AG04450 (cell line): Measurements from ENCODE around the gene KCNQ2. TPM values are rescaled to one million over a fixed set of nuclear protein-coding genes. Genes with fewer than 3 reads are reported as not detected.

ENCODE experiments used
- CTCF ChIA-PET: fragments of 300-600, 350-600 bp; formaldehyde crosslinking; extraction: SDS; loops from one replicate; lab custom pipeline; 2022; ENCODE audit warnings: antibody characterized with exemption, inconsistent platforms; lab: Charles Lee
- POLR2A ChIA-PET: fragments of 350-600 bp; formaldehyde crosslinking; extraction: SDS; loops from one replicate; lab custom pipeline; 2021; ENCODE audit warnings: antibody characterized with exemption, inconsistent platforms; lab: Yijun Ruan, JAX
- DNase-seq: peaks from one replicate; pipeline ENCODE4 v3.0.0-alpha.2; 2011; ENCODE audit warnings: low read depth, low spot score
- H3K27ac ChIP-seq: one replicate; pipeline ENCODE4 v1.5.1; 2012; ENCODE audit warnings: low read depth, low read length, control low read depth
- H3K27me3 ChIP-seq: one replicate; pipeline ENCODE4 v1.6.0; 2012; ENCODE audit warnings: low read length; ENCODE audit not compliant: control insufficient read depth, insufficient read depth
- H3K4me3 ChIP-seq: 2 replicates; pipeline ENCODE4 v1.5.1; 2011; ENCODE audit warnings: mild to moderate bottlenecking, low read depth, low read length, control low read depth
- H3K9me3 ChIP-seq: 2 replicates; pipeline ENCODE4 v1.5.1; 2012; ENCODE audit warnings: low read length; ENCODE audit not compliant: control insufficient read depth, insufficient read depth
- polyA plus RNA-seq: library from polyadenylated mRNA; depleted of rRNA; stranded (reverse); fragments of >200 nt; gene quantifications from 2 replicates; pipeline ENCODE4 v1.2.3, GENCODE V29; 2011
- TF ChIP-seq, protein P1 (sequence below): IDR thresholded peaks from 2 replicates; pipeline ENCODE4 v1.5.1; 2011; ENCODE audit warnings: low read depth, low read length, control low read depth, inconsistent platforms

KCNQ2 gene
- polyA plus RNA-seq, 1 experiment = not detected

- peaks cover 11% of the 10 kb centered on the region for H3K27me3 ChIP-seq
- POLR2A ChIA-PET = no interaction called here
- TF ChIP-seq, protein P1, sequence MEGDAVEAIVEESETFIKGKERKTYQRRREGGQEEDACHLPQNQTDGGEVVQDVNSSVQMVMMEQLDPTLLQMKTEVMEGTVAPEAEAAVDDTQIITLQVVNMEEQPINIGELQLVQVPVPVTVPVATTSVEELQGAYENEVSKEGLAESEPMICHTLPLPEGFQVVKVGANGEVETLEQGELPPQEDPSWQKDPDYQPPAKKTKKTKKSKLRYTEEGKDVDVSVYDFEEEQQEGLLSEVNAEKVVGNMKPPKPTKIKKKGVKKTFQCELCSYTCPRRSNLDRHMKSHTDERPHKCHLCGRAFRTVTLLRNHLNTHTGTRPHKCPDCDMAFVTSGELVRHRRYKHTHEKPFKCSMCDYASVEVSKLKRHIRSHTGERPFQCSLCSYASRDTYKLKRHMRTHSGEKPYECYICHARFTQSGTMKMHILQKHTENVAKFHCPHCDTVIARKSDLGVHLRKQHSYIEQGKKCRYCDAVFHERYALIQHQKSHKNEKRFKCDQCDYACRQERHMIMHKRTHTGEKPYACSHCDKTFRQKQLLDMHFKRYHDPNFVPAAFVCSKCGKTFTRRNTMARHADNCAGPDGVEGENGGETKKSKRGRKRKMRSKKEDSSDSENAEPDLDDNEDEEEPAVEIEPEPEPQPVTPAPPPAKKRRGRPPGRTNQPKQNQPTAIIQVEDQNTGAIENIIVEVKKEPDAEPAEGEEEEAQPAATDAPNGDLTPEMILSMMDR = no peak
- no peak overlapping the region for H3K4me3 ChIP-seq
- CTCF ChIA-PET = no interaction called here
- no peak overlapping the region for H3K27ac ChIP-seq
- H3K9me3 ChIP-seq = peaks cover 13% of the 10 kb centered on the region; the same call in 1 of the 2 replicates
- DNase-seq = no peak
Observed at GRCh38 chr20:63363013-63363957, 109.2 kb downstream of the KCNQ2 start.

GRCh38 chr20:63362436-63363009 lies 109.9 kb downstream of the KCNQ2 start:
- peaks cover 20% of the 10 kb centered on the region; the same call in 1 of the 2 replicates for H3K9me3 ChIP-seq
- H3K27me3 ChIP-seq = peaks cover 11% of the 10 kb centered on the region
- TF ChIP-seq, protein P1 = no peak
- no peak for DNase-seq
- POLR2A ChIA-PET = no interaction called here
- no peak overlapping the region for H3K4me3 ChIP-seq
- no peak overlapping the region for H3K27ac ChIP-seq
- CTCF ChIA-PET = no interaction called here

DNA sequence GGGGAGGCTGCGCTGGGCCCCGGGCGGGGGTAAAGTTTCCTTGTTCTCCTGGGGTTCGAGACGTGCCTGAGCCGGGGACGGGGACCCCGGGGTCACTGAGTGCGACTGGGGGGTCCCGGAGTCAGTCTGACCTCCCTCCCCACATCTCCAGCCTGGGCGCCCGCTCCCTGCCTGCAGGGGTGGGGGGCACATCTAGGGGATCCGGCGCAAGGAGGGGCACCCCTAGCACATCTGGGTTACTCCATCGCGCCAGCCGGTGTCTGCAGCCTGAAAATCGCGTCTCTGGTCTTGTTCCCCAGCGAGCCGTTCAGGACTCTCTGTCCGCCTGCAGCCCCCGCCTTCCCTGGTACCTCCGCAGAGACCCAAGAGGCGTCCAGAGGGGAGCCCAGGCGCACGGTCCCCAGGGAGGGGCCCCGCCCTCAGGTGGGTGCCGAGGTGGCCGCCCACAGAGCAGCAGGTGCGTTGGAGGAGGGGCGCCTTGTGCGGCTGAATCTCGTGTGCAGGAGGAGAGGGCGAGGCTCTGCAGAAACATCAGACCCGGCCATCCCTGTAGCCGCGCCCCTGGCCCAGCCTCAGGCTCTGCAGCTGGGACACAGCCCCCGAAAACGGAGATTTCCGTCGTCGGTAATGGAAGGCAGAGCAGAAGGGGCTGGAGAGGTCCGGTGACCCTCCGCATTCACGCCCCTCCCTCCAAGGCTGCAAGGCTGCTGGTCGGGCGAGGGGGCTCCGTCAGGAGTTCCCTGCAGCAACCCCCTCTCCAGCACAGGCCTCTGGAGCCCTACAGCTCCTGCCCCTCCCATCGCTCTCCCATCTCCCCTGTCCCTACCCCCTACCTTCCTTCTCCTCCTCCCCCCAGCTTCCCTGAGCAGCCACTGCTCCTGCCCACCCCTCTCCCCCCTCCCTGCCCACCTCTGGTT lies 110.7 kb downstream of the KCNQ2 start:
- Histone ChIP-seq H3K4me3 (no peak overlapping the region), H3K9me3 (peaks cover 27% of the 10 kb centered on the region), H3K27me3 (peaks cover 11% of the 10 kb centered on the region), H3K27ac (no peak overlapping the region)
- POLR2A ChIA-PET = no interaction called here
- CTCF ChIA-PET = no interaction called here
- TF ChIP-seq, protein P1 = no peak
- DNase-seq = no peak

- Histone ChIP-seq H3K4me3 (no peak within 1 kb of the TSS), H3K27me3 (peaks cover 11% of the 10 kb centered on the region), H3K27ac (no peak within 1 kb of the TSS), H3K9me3 (peaks cover 32% of the 10 kb centered on the region)
- ChIA-PET POLR2A (no interaction called here), CTCF (no interaction called here)
- DNase-seq = no peak
- TF ChIP-seq, protein P1 = no peak
Observed at GRCh38 chr20:63360850-63361518, 111.5 kb downstream of the KCNQ2 start, which contains the start of gene CHRNA4. TSS of gene CHRNA4 (minus strand) at chr20:63361349. CDS start at chr20:63361165, 184 bp downstream.
